HG03378 (cell line): ENCODE measurements around the gene PHACTR3.

Experiments
- ATAC-seq: cut with Tn5 transposase; IDR thresholded peaks from one replicate; pipeline ENCODE4 v1.9.1; 2021; ENCODE audit warnings: mild to moderate bottlenecking, moderate library complexity; ENCODE audit not compliant: unreplicated experiment

The PHACTR3 gene

GRCh38 chr20:59891581-59891980 is 287.2 kb downstream of the PHACTR3 start:
- no peak for ATAC-seq

- ATAC-seq, result no peak
Observed at GRCh38 chr20:59895908-59896307, 291.6 kb downstream of the PHACTR3 start.
